HG03060 (cell line): ENCODE results near the gene LRFN2.

Experiments
- ATAC-seq: cut with Tn5 transposase; IDR thresholded peaks from one replicate; pipeline ENCODE4 v1.9.1; 2021; ENCODE audit warnings: low read depth, moderate number of reproducible peaks; ENCODE audit not compliant: unreplicated experiment

LRFN2 gene

DNA sequence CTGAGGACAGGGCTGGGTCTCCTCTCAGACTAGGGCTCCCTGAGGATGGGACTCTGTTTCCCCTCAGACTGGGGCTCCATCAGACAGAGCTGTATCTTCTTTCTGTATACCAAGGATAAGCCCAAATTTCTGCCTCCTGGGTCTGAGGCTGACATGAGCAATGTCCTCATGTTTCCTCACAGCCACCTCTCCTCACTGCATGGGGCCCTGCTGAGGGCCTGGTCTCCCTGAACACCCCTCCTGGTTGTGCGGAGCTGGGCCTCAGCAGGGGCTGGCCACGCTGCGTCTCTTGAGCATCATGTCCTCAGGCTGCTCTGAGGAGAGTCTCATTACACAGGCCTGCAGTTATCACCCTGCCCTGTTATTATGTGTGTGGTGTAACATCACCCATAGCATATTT, 144.6 kb downstream of the LRFN2 start:
- no peak for ATAC-seq

DNA sequence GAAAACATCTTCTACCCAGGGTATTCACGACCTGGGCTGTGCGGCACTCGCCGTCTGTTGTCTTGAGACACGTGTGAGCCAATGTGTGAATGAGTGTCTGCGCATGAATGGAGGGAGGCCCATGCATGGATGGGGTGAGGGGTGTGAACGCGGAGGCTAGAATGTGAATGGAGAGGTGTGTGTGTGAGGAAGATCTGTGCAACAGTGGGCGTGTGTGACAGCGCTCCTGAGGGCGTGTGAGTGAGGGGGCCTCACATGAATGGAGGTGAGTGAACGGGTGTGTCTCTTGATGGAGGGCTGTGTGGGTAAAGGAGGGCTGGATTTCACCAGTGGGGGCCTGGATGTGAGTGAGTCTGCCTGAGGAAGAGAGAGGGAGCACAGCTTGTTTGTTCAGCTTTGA, 146.0 kb downstream of the LRFN2 start:
- no peak for ATAC-seq

GRCh38 chr6:40440053-40440452, 147.1 kb downstream of the LRFN2 start:
- no peak for ATAC-seq

- ATAC-seq: no peak
These were observed 148.0 kb downstream of the LRFN2 start for GRCh38 chr6:40439026-40439800.

- ATAC-seq: no peak
These were observed 148.8 kb downstream of the LRFN2 start for GRCh38 chr6:40438246-40438887.

GRCh38 chr6:40437631-40438030, 149.5 kb downstream of the LRFN2 start:
- ATAC-seq: no peak

DNA sequence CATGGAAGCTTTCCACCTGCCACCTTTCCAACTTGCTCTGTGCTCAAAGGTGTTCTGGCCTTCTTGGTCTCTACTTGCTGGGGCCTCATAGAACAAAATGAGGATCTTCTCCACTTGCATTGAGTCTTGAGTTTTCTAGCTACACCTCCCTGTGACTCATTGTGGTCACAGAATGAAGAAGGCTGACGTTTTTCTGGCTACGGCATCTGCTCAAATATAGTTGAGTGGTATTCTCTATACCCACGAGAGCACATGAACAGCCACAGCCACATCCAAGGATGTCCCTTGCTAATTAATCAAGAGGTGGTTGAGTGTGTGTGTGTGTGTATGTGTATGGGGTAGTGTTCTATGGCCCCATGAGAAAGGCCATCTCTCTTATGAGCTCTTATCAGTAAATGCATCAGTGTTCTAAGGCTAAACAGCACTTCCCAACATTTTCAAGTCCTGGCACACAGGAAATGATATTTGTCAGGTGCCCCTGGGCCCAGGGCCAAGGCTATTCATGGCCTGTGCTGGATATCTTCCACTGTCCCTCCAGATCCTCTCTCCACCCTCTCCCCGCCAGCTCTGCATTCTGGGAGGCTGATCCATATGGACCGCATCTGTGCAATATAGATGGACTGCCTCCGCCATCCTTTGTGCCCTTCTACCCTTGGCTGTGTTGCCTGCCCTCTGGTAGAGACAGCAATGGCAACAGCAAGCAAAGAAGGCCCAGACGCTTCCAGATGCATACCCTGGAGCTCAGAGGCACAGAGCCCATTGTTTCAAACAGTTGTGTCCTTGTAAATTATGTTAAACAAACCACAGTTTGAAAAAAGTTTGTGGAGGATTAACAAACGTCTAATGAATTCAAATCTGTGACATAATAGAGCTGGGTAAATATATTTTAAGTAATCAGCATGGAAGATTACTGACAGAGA, 150.2 kb downstream of the LRFN2 start:
- no peak for ATAC-seq

DNA sequence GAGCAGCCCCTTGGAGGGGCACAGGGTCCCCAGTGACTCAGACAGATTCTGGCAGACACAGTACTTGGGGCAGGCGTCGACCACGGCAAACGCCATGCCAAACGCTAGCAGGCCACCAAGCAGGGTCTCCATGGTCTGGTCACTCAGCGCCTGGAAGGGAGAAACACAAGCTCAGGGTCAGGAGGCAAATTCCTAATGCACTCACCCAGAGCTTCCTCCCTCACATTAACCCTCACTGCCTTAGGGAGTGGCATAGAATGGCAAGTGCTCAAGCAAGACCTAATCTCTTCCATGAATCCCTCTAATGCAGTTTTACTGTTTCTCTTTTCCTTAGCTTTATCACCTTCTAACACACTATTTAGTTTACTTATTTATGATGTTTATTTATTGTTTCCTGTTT, 154.2 kb downstream of the LRFN2 start:
- ATAC-seq: no peak

- ATAC-seq: no peak
These were observed 155.5 kb downstream of the LRFN2 start for GRCh38 chr6:40431706-40432105.

- ATAC-seq: no peak
These were observed 160.0 kb downstream of the LRFN2 start for GRCh38 chr6:40427196-40427595.

DNA sequence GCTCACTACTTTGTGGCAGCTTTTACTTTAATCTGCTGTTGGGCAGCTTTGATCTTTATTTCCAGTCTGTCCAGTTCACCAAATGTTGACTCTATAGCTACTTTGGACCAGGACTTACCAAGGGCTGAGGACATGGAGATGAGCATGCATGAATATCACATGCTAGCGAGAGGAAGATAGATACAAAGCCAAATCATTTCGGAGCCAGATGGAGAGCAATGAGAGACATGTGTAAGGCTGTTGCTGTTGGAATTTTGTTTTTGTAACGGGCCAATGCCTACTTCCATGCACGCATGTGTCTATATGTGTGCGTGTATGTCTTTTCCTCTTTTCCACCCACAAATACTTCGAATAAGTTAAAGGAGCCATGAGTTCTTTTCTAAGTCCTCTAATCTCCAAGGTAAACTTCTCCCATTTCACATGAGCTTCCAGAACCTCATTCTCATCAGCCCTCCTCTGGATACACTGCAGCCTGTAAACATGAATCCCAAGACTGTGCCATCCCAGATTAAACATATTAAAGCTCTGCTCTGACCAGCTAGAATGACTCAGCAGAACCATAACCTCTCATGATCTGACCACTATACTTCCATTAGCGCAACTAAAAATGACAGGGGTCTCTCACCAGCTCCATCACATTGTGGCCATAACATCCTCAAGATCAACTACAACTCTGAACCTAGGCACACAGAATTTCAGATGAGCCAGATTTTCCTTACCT, 160.7 kb downstream of the LRFN2 start:
- ATAC-seq: no peak

DNA sequence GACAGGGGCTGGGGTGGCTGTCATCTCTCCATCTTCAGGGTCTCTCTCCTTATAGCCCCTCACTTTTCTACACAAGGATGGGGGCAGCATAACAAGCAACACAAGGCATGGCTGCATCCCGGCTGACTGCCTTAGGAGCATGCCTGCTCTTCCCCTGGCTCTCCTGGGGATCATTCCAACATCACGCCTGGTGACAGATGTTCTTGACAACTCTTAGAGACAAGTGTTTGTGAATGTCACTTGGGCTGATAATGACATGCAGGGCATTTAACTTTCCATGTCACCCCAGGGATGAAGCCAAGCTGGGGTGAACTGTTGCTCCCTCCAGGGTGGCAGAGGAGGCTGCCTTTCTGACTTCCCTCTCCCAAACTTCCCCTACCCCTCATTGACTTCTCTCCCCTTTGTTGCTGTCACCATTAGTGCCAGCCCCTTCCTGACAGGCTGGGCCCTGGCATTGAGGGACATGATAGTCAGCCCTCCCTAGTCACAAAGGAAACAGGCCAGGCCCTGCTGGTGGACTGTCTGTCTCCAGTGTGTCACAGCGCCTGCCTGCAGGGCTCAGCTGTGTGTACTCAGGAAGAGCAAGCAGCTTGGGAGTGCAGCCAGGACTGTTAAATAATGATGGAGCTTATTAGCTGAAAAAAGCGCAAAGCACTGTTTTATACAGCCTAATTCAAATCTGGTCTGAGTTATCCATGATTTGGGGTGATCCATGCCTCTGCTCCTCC, 161.8 kb downstream of the LRFN2 start:
- no peak for ATAC-seq

GRCh38 chr6:40422046-40422445, 165.1 kb downstream of the LRFN2 start:
- ATAC-seq: no peak

GRCh38 chr6:40419946-40420728, 167.0 kb downstream of the LRFN2 start:
- ATAC-seq: no peak

DNA sequence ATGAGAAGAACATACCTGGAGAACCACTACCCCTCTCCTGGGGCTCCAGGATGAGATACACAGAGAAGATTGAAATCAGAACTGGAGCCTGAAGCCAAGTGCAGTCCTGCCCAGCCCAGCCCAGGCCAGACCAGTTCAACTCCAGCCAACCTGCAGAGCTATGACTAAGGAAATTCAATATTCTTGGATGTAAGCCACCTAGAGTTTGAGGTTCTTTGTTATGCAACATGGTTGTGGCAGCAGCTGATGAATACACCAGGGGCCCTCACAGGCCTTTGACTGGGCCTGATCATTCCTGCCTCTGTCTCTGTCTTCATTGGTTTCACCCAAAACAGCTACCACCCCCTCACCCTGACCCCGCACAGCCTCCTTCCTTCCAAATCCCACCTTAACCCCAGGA, 167.8 kb downstream of the LRFN2 start:
- no peak for ATAC-seq

- no peak for ATAC-seq
These were observed 170.1 kb downstream of the LRFN2 start for GRCh38 chr6:40417031-40417430.

- ATAC-seq: no peak
These were observed 172.5 kb downstream of the LRFN2 start for GRCh38 chr6:40414617-40415016.

GRCh38 chr6:40413239-40413638, 173.9 kb downstream of the LRFN2 start:
- ATAC-seq: no peak

DNA sequence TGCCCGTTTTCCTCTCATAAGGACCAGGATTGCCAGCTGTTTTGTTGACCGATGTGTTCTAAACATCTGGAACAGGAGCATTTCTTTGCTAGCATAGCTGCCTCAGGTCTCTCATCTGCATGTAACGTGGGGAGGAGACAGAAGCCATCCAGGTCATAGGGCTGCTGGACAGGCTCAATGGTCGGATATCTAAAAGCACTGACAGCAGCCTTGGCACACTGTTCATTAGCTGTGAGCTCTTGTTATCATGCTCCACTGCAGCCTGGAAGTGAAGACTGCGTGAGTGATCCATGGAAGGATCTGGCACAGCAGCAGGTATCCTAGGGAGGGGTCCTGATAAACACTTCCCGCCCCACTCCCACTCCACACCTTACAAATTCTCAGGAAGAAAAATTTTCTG, 175.3 kb downstream of the LRFN2 start:
- no peak for ATAC-seq
